Ishikawa (cell line): Measurements from ENCODE around the gene LRRC1.

Experiments used
- CEBPB ChIP-seq: IDR thresholded peaks from 2 replicates; pipeline ENCODE4 v1.6.1; 2012
- CREB1 ChIP-seq: IDR thresholded peaks from 2 replicates; pipeline ENCODE4 v1.6.1; 2012; ENCODE audit warnings: low read depth
- FOXM1 ChIP-seq: IDR thresholded peaks from 2 replicates; pipeline ENCODE4 v1.6.1; 2012; ENCODE audit warnings: low read depth, borderline replicate concordance
- MAX ChIP-seq: IDR thresholded peaks from 2 replicates; pipeline ENCODE4 v1.6.1; 2012
- TAF1 ChIP-seq: IDR thresholded peaks from 2 replicates; pipeline ENCODE4 v1.6.1; 2012; ENCODE audit warnings: low read depth, mild to moderate bottlenecking
- ZBTB7A ChIP-seq: IDR thresholded peaks from 2 replicates; pipeline ENCODE4 v1.6.1; 2012; ENCODE audit warnings: low read depth

- TF ChIP-seq TAF1 (no peak), MAX (no peak), ZBTB7A (no peak), FOXM1 (no peak), CEBPB (no peak), CREB1 (no peak)
Observed at GRCh38 chr6:53926505-53926904, 131.7 kb downstream of the LRRC1 start.
